GM12892 (cell line): ENCODE results near the gene DDHD1.

Source experiments
- POLR2A ChIP-seq: IDR thresholded peaks from 2 replicates; pipeline ENCODE4 v1.6.1; 2011; ENCODE audit warnings: low read depth, low read length, control low read depth
- POLR2AphosphoS5 ChIP-seq: IDR thresholded peaks from 2 replicates; pipeline ENCODE4 v1.6.1; 2011; ENCODE audit warnings: low read depth, low read length, control low read depth
- TAF1 ChIP-seq: IDR thresholded peaks from 2 replicates; pipeline ENCODE4 v1.6.1; 2011; ENCODE audit warnings: low read depth, mild to moderate bottlenecking, control low read depth, low read length, borderline replicate concordance

DNA sequence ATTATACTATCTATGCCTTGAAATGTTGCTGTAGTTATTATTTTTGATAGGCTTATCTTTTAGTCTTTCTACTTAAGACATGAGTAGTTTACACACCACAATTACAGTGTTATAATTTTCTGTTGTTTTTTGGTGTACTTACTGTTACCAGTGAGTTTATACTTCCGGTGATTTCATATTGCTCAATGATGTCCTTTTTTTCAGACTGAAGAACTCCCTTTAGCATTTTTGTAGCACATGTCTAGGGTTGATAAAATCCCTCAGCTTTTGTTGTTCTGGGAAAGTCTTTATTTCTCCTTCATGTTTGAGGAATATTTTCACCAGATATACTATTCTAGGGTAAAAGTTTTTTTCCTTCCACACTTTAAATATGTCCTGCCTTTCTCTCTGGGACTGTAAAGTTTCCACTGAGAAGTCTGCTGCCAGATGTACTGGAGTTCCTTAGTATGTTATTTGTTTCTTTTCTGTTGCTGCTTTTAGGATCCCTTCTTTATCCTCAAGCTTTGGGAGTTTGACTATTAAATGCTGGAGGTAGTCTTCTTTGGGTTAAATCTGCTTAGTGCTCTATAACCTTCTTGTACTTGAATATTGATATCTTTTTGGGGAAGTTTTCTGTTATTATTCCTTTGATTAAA, 160.8 kb downstream of the DDHD1 start:
- TF ChIP-seq POLR2A = no peak
- TF ChIP-seq POLR2AphosphoS5 = no peak
- TF ChIP-seq TAF1 = no peak
